Left hindlimb (tissue), 1 donor: ENCODE measurements around the gene CRKL.
"Not testable (repeated sequence)": the region's sequence is repeated elsewhere in the genome, so short reads cannot be mapped to it uniquely, and the experiment has no call there.

ENCODE experiments used
- DNase-seq: peaks from one replicate; pipeline ENCODE4 v3.0.0-alpha.2; 2018

The CRKL gene

GRCh38 chr22:20935049-20935448 lies 17.8 kb downstream of the CRKL start:
- DNase-seq, result not testable (repeated sequence)

- not testable (repeated sequence) for DNase-seq
Measured at GRCh38 chr22:20935780-20936539, 18.8 kb downstream of the CRKL start.

- no peak for DNase-seq
Measured at GRCh38 chr22:20937031-20937793, 20.0 kb downstream of the CRKL start.

GRCh38 chr22:20937794-20938671 lies 20.8 kb downstream of the CRKL start:
- no peak for DNase-seq

- DNase-seq, result not testable (repeated sequence)
Measured at GRCh38 chr22:20939457-20940185, 22.4 kb downstream of the CRKL start.

- no peak for DNase-seq
Measured at GRCh38 chr22:20940186-20940651, 23.0 kb downstream of the CRKL start.

GRCh38 chr22:20940904-20941385 lies 23.7 kb downstream of the CRKL start:
- DNase-seq, result no peak

GRCh38 chr22:20942203-20942902 lies 25.1 kb downstream of the CRKL start:
- not testable (repeated sequence) for DNase-seq

GRCh38 chr22:20943104-20943933 lies 26.1 kb downstream of the CRKL start:
- no peak for DNase-seq

- no peak for DNase-seq
Measured at GRCh38 chr22:20944042-20944441, 26.8 kb downstream of the CRKL start.

GRCh38 chr22:20945578-20945934 lies 28.3 kb downstream of the CRKL start:
- DNase-seq, result no peak

- DNase-seq, result no peak
Measured at GRCh38 chr22:20946080-20946986, 29.1 kb downstream of the CRKL start.

- no peak for DNase-seq
Measured at GRCh38 chr22:20946991-20947390, 29.8 kb downstream of the CRKL start.

GRCh38 chr22:20948450-20948849 lies 31.2 kb downstream of the CRKL start:
- DNase-seq, result no peak

- DNase-seq, result no peak
Measured at GRCh38 chr22:20948989-20949388, 31.8 kb downstream of the CRKL start.

GRCh38 chr22:20949698-20950183 lies 32.5 kb downstream of the CRKL start:
- no peak for DNase-seq

GRCh38 chr22:20951151-20951931 lies 34.1 kb downstream of the CRKL start:
- DNase-seq, result no peak

GRCh38 chr22:20951932-20952380 lies 34.7 kb downstream of the CRKL start:
- no peak for DNase-seq
